Nephron (organoid): Measurements from ENCODE around the gene RIC3.

Experiments used
- H3K27ac Mint-ChIP-seq, 3 experiments: 2 replicates each; pipeline ENCODE4 v1.8.0; 2020; ENCODE audit warnings: mixed read lengths in 3 of 3, mild to moderate bottlenecking in 2 of 3, moderate library complexity in 1 of 3
- H3K27me3 Mint-ChIP-seq: 2 replicates; pipeline ENCODE4 v1.8.0; 2021; ENCODE audit warnings: low read depth, mild to moderate bottlenecking, moderate library complexity, mixed read lengths
- H3K36me3 Mint-ChIP-seq: 2 replicates; pipeline ENCODE4 v1.8.0; 2020; ENCODE audit warnings: low read depth, mixed read lengths
- H3K4me1 Mint-ChIP-seq: 2 replicates; pipeline ENCODE4 v1.8.0; 2020; ENCODE audit warnings: mixed read lengths
- H3K4me3 Mint-ChIP-seq, 3 experiments: 2 replicates each; pipeline ENCODE4 v1.8.0; 2020; ENCODE audit warnings: mild to moderate bottlenecking in 3 of 3, mixed read lengths in 3 of 3, moderate library complexity in 2 of 3
- H3K9me3 Mint-ChIP-seq: 2 replicates; pipeline ENCODE4 v1.8.0; 2020; ENCODE audit warnings: mixed read lengths
- CTCF ChIP-seq, 3 experiments: fragments of 200-600 bp; sonication (generic); IDR thresholded peaks; one replicate each; pipeline ENCODE4 v1.5.0; 2021; ENCODE audit warnings: antibody characterized with exemption in 3 of 3; ENCODE audit not compliant: unreplicated experiment in 3 of 3

The RIC3 gene

DNA sequence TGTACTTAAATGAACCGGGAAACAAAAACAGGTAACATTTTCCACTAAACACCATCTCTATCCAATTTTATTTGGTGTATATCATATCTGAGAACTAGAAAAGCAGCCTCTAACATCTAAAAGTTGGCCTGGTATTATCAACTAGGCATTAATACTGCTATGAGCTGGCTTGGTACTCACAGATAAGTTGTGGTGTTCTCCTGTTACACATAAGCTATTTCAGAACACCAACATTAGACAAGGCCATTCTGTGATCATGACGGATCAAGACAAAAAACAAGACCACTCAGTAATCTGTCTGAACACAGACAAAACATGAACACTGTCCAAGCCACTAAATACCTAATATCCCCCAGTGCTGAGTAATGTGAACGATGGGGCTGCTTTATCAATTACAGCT is 11.9 kb downstream of the RIC3 start:
- Mint-ChIP-seq H3K27ac (no peak overlapping the region), H3K4me1 (no peaks in the 10 kb centered on the region), H3K9me3 (no peaks in the 10 kb centered on the region), H3K36me3 (no peaks in the 10 kb centered on the region), H3K27me3 (no peaks in the 10 kb centered on the region), H3K4me3 (no peak overlapping the region)
- TF ChIP-seq CTCF (IDR thresholded peaks at IDR 0.05; ENCODE audit: unreplicated experiment in 3 of 3), result no peak

DNA sequence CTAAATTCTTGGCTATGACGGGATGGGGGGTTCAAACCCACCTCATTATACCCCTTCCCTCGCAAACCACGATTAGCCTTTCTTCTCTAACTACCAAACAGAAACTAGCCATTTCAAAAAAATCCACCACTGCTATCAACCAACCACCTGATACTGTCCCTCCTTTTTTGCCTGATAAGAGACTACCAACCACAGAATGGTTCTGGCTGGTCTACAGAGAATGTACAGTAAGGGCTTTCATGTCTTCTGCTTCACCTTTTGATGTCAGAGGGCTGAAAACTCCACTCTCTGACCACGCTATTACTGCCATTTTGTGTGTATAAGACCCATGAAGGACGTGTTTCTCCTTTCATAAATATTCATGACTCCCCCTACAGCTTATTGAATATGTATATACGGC is 19.1 kb downstream of the RIC3 start:
- TF ChIP-seq CTCF (IDR thresholded peaks at IDR 0.05; ENCODE audit: unreplicated experiment in 3 of 3), result no peak
- Mint-ChIP-seq H3K36me3 (no peaks in the 10 kb centered on the region), H3K27ac (no peak overlapping the region), H3K4me3 (no peak overlapping the region), H3K4me1 (no peaks in the 10 kb centered on the region), H3K27me3 (peaks cover 4% of the 10 kb centered on the region), H3K9me3 (peaks cover 5% of the 10 kb centered on the region)

- no peak for TF ChIP-seq CTCF (IDR thresholded peaks at IDR 0.05; ENCODE audit: unreplicated experiment in 3 of 3)
- Mint-ChIP-seq H3K9me3 (peaks cover 4% of the 10 kb centered on the region), H3K27me3 (no peaks in the 10 kb centered on the region), H3K4me1 (no peaks in the 10 kb centered on the region), H3K4me3 (no peak overlapping the region), H3K36me3 (peaks cover 10% of the 10 kb centered on the region), H3K27ac (no peak overlapping the region)
Measured at GRCh38 chr11:8138526-8138925, 30.3 kb downstream of the RIC3 start.

DNA sequence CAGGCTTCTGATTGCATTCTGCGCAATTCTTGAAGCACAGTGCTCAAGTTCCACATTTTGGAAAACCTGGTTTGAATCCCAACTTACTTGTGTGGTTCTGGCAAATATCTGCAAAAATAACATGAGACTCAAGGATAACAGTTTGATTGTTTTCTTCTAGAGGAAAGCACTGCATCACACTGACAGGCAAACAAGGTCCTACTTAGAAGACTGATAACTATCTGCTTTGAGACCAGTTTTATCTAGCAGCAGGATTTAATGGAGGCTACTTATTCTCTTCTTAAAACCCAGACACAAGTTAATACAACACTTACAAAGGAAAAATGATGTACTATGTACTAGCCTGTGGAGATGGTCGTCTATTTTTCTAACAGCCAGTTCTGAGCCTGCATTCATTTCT is 41.4 kb downstream of the RIC3 start:
- Mint-ChIP-seq H3K4me1 (no peaks in the 10 kb centered on the region), H3K4me3 (no peak overlapping the region), H3K27ac (no peak overlapping the region), H3K36me3 (no peaks in the 10 kb centered on the region), H3K27me3 (no peaks in the 10 kb centered on the region), H3K9me3 (no peaks in the 10 kb centered on the region)
- TF ChIP-seq CTCF (IDR thresholded peaks at IDR 0.05; ENCODE audit: unreplicated experiment in 3 of 3), result no peak

GRCh38 chr11:8126649-8127289 is 42.1 kb downstream of the RIC3 start:
- TF ChIP-seq CTCF (IDR thresholded peaks at IDR 0.05; ENCODE audit: unreplicated experiment in 3 of 3), result no peak
- Mint-ChIP-seq H3K9me3 (peaks cover 2% of the 10 kb centered on the region), H3K27ac (no peak overlapping the region), H3K4me3 (no peak overlapping the region), H3K27me3 (no peaks in the 10 kb centered on the region), H3K36me3 (no peaks in the 10 kb centered on the region), H3K4me1 (no peaks in the 10 kb centered on the region)

GRCh38 chr11:8122173-8122764 is 46.6 kb downstream of the RIC3 start:
- peaks cover 5% of the 10 kb centered on the region for H3K36me3 Mint-ChIP-seq
- no peaks in the 10 kb centered on the region for H3K4me1 Mint-ChIP-seq
- no peak for TF ChIP-seq CTCF (IDR thresholded peaks at IDR 0.05; ENCODE audit: unreplicated experiment in 3 of 3)
- no peak overlapping the region for H3K4me3 Mint-ChIP-seq
- no peak overlapping the region for H3K27ac Mint-ChIP-seq
- H3K9me3 Mint-ChIP-seq, result peaks cover 6% of the 10 kb centered on the region
- H3K27me3 Mint-ChIP-seq, result no peaks in the 10 kb centered on the region
